Breast epithelium (tissue), 4 donors: Measurements from ENCODE around the gene NADSYN1. TPM values are rescaled to one million over a fixed set of nuclear protein-coding genes. Genes with fewer than 3 reads are reported as not detected.
"Not testable (repeated sequence)": the region's sequence is repeated elsewhere in the genome, so short reads cannot be mapped to it uniquely, and the experiment has no call there.

Experiments used
- DNase-seq, 2 donors: peaks; one replicate each; pipeline ENCODE4 v3.0.0-alpha.2; 2019; ENCODE audit warnings: low spot score in 2 of 2
- H3K27ac ChIP-seq, 2 donors: fragments of 200-600 bp; sonication (generic) in 1 of 2; one replicate each; pipeline ENCODE4 v1.5.1; 2016 to 2019; ENCODE audit warnings: mild to moderate bottlenecking in 1 of 2
- H3K27me3 ChIP-seq, 2 donors: fragments of 200-600 bp; sonication (generic) in 1 of 2; one replicate each; pipeline versions ENCODE4 v1.5.1 to v1.6.0; 2017 to 2019; ENCODE audit warnings: control low read depth in 1 of 2, mild to moderate bottlenecking in 1 of 2
- H3K36me3 ChIP-seq: fragments of 200-600 bp; one replicate; pipeline ENCODE4 v1.5.1; 2019
- H3K4me1 ChIP-seq, 2 donors: fragments of 200-600 bp; sonication (generic); one replicate each; pipeline ENCODE4 v1.5.1; 2016 to 2019; ENCODE audit warnings: control low read depth in 1 of 2
- H3K4me3 ChIP-seq, 3 donors: fragments of 200-600 bp; sonication (generic); 1 replicate in 2 of 3; 2 replicates in 1 of 3; pipeline ENCODE4 v1.5.1; 2016 to 2019; ENCODE audit warnings: mild to moderate bottlenecking in 3 of 3, moderate library complexity in 2 of 3
- H3K9me3 ChIP-seq, 2 donors: fragments of 200-600 bp; sonication (generic) in 1 of 2; one replicate each; pipeline ENCODE4 v1.5.1; 2016 to 2019; ENCODE audit warnings: control low read depth in 1 of 2
- CTCF ChIP-seq, 3 donors: fragments of 450-650 bp; IDR thresholded peaks; one replicate each; pipeline ENCODE4 v1.5.1; 2016 to 2017; ENCODE audit warnings: antibody characterized with exemption in 3 of 3, mild to moderate bottlenecking in 3 of 3, moderate library complexity in 3 of 3
- POLR2A ChIP-seq: fragments of 450-650 bp; IDR thresholded peaks from one replicate; pipeline ENCODE4 v1.6.1; 2016; ENCODE audit warnings: antibody characterized with exemption, mild to moderate bottlenecking, moderate library complexity
- POLR2AphosphoS5 ChIP-seq, 3 donors: sonication (generic); formaldehyde crosslinking; IDR thresholded peaks; one replicate each; pipeline ENCODE4 v1.6.1; 2017; ENCODE audit warnings: antibody characterized with exemption in 3 of 3
- intact Hi-C: fragments of 100-400 bp; cut with DNase I; formaldehyde crosslinking; loops from one replicate; pipeline ENCODE4 v1.15.1; 2023; ENCODE audit warnings: low total_unique reads
- total RNA-seq, 3 donors: library from RNA; depleted of rRNA; stranded (reverse); fragments of >200 nt; gene quantifications; one replicate each; pipeline ENCODE4 v1.1.0, GENCODE V29; 2016

The NADSYN1 gene
- total RNA-seq, 3 donors from 2014 or later: 58.6 to 83.6 (median 70.5) TPM

- no peak for TF ChIP-seq CTCF (IDR thresholded peaks at IDR 0.05)
- no peaks in the 10 kb centered on the region for H3K9me3 ChIP-seq
- H3K27me3 ChIP-seq: no peaks in the 10 kb centered on the region
- DNase-seq: no peak
- H3K4me3 ChIP-seq: no peak overlapping the region
- no peak overlapping the region for H3K27ac ChIP-seq
- no peaks in the 10 kb centered on the region for H3K36me3 ChIP-seq
- H3K4me1 ChIP-seq: no peaks in the 10 kb centered on the region
- intact Hi-C loops: no loop called here
Measured at GRCh38 chr11:71539017-71539416, 86.0 kb downstream of the NADSYN1 start.

- H3K36me3 ChIP-seq, H3K4me1 ChIP-seq, H3K27me3 ChIP-seq, H3K9me3 ChIP-seq, DNase-seq, H3K27ac ChIP-seq, intact Hi-C loops, H3K4me3 ChIP-seq: not testable (repeated sequence)
Measured at GRCh38 chr11:71539971-71540370, 87.0 kb downstream of the NADSYN1 start.

- H3K4me3 ChIP-seq, H3K36me3 ChIP-seq, intact Hi-C loops, DNase-seq, H3K27me3 ChIP-seq, H3K9me3 ChIP-seq, H3K27ac ChIP-seq, H3K4me1 ChIP-seq: not testable (repeated sequence)
Measured at GRCh38 chr11:71540521-71541304, 87.7 kb downstream of the NADSYN1 start.

GRCh38 chr11:71542382-71542781 is 89.4 kb downstream of the NADSYN1 start:
- intact Hi-C loops: no loop called here
- H3K27me3 ChIP-seq: no peaks in the 10 kb centered on the region
- no peaks in the 10 kb centered on the region for H3K36me3 ChIP-seq
- TF ChIP-seq POLR2A (no peak), POLR2AphosphoS5 (IDR thresholded peaks at IDR 0.05) (no peak), CTCF (IDR thresholded peaks at IDR 0.05) (no peak)
- no peaks in the 10 kb centered on the region for H3K4me1 ChIP-seq
- H3K4me3 ChIP-seq: no peak overlapping the region
- DNase-seq: no peak
- H3K27ac ChIP-seq: no peak overlapping the region
- H3K9me3 ChIP-seq: peaks cover 0 to 4% of the 10 kb centered on the region in 2 donors

GRCh38 chr11:71542879-71543777 is 90.1 kb downstream of the NADSYN1 start:
- no peak for DNase-seq
- Histone ChIP-seq H3K36me3 (no peaks in the 10 kb centered on the region), H3K4me3 (no peak overlapping the region), H3K9me3 (peaks cover 0 to 4% of the 10 kb centered on the region in 2 donors), H3K4me1 (no peaks in the 10 kb centered on the region), H3K27me3 (no peaks in the 10 kb centered on the region), H3K27ac (no peak overlapping the region)
- no peak for TF ChIP-seq POLR2AphosphoS5 (IDR thresholded peaks at IDR 0.05)
- TF ChIP-seq CTCF (IDR thresholded peaks at IDR 0.05): no peak
- no peak for TF ChIP-seq POLR2A
- intact Hi-C loops: no loop called here

GRCh38 chr11:71543866-71544265 is 90.9 kb downstream of the NADSYN1 start:
- intact Hi-C loops: no loop called here
- no peaks in the 10 kb centered on the region for H3K27me3 ChIP-seq
- DNase-seq: no peak
- H3K36me3 ChIP-seq: no peaks in the 10 kb centered on the region
- TF ChIP-seq POLR2AphosphoS5 (IDR thresholded peaks at IDR 0.05) (no peak), CTCF (IDR thresholded peaks at IDR 0.05) (no peak), POLR2A (no peak)
- no peak overlapping the region for H3K27ac ChIP-seq
- no peak overlapping the region for H3K4me3 ChIP-seq
- H3K4me1 ChIP-seq: no peaks in the 10 kb centered on the region
- H3K9me3 ChIP-seq: peaks cover 0 to 4% of the 10 kb centered on the region in 2 donors
